ENCODE measurements around the gene C12orf76. TPM values are rescaled to one million over a fixed set of nuclear protein-coding genes. Genes with fewer than 3 reads are reported as not detected.
A peak's percentile ranks its signal among the peaks of the same experiment; 100 is the strongest.

The C12orf76 gene
- total RNA-seq, 3 donors from 2014 or later, result 16.0 to 19.3 (median 18.1) TPM

DNA sequence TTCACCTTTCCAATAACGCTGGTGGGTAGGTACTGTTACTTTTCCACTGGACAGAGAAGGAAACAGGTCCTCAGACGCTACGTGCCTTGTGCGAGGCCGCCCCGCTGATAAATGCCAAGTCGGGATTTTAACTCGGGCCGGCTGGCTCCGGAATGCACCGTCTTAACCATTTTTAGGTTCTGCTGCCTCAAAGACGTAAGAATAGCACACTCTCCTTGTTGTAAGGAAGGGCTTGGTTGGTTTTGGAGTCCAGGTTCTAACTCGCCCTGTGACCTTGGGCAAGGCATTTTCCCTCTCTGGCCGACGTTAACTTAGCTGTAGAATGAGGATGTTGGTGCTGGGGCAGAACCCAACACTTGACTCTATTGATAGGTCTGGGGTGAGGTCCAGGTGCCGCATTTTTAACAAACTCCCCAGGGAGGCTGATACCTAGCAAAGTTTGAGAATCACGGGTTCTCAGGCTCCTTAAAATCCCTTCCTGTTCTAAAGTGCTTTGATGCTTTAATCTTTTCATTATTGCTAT lies 48.3 kb downstream of the C12orf76 start:
- TF ChIP-seq, protein P1, sequence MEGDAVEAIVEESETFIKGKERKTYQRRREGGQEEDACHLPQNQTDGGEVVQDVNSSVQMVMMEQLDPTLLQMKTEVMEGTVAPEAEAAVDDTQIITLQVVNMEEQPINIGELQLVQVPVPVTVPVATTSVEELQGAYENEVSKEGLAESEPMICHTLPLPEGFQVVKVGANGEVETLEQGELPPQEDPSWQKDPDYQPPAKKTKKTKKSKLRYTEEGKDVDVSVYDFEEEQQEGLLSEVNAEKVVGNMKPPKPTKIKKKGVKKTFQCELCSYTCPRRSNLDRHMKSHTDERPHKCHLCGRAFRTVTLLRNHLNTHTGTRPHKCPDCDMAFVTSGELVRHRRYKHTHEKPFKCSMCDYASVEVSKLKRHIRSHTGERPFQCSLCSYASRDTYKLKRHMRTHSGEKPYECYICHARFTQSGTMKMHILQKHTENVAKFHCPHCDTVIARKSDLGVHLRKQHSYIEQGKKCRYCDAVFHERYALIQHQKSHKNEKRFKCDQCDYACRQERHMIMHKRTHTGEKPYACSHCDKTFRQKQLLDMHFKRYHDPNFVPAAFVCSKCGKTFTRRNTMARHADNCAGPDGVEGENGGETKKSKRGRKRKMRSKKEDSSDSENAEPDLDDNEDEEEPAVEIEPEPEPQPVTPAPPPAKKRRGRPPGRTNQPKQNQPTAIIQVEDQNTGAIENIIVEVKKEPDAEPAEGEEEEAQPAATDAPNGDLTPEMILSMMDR (IDR thresholded peaks at IDR 0.05), result no peak
- TF ChIP-seq POLR2A (IDR thresholded peaks at IDR 0.05) (no peak), POLR2AphosphoS5 (IDR thresholded peaks at IDR 0.05) (no peak)
- Histone ChIP-seq H3K9me3 (no peaks in the 10 kb centered on the region), H3K27ac (peak overlapping the region; percentile 86 to 91), H3K4me3 (peak overlapping the region; percentile 96 to 99 (median 99)), H3K27me3 (no peaks in the 10 kb centered on the region), H3K4me1 (peaks cover 0 to 14% of the 10 kb centered on the region in 2 donors), H3K36me3 (no peaks in the 10 kb centered on the region)
- intact Hi-C loops (cut with DNase I; ENCODE audit: low total_unique reads), result no loop called here
- DNase-seq (ENCODE audit: low spot score in 2 of 2), result no peak

DNA sequence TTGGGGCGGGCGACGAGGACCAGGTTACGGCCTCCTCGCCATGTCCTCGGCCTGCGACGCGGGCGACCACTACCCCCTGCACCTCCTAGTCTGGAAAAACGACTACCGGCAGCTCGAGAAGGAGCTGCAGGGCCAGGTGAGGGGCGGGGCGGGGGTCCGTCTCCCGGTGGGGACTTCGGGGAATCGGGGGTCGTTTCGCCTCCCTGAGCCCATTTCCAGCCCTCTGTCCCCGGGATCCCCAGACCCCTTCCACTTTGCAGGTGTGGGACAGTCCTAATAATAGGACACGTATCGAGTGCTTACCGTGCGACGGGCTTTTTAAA lies 48.7 kb downstream of the C12orf76 start:
- DNase-seq (ENCODE audit: low spot score in 2 of 2), result no peak
- H3K27ac ChIP-seq, result peak overlapping the region; percentile 86 to 91

GRCh38 chr12:109998904-109999648 lies 49.2 kb downstream of the C12orf76 start, which contains the start of gene ANKRD13A:
Gene ANKRD13A (plus strand): TSS chr12:109999430. CDS start chr12:109999689, 259 bp downstream.
- Histone ChIP-seq H3K27me3 (no peaks in the 10 kb centered on the region), H3K4me3 (peak within 1 kb of the TSS; percentile 96 to 99 (median 99)), H3K27ac (peak within 1 kb of the TSS; percentile 86 to 91), H3K9me3 (no peaks in the 10 kb centered on the region), H3K4me1 (peaks cover 0 to 15% of the 10 kb centered on the region in 2 donors), H3K36me3 (no peaks in the 10 kb centered on the region)
- intact Hi-C loops (cut with DNase I; ENCODE audit: low total_unique reads), result no loop called here
- peak; percentile 87 to 90 for DNase-seq (ENCODE audit: low spot score in 2 of 2)
- TF ChIP-seq POLR2A (IDR thresholded peaks at IDR 0.05) (no peak), POLR2AphosphoS5 (IDR thresholded peaks at IDR 0.05) (peak; percentile 67 to 93 (median 87))
- TF ChIP-seq, protein P1 (IDR thresholded peaks at IDR 0.05), result peak in 1 of 3 donors; percentile 21

More for the DNA sequence above, 48.7 kb downstream of the C12orf76 start:
- Histone ChIP-seq H3K4me3 (peak overlapping the region; percentile 96 to 99 (median 99)), H3K27me3 (no peaks in the 10 kb centered on the region), H3K9me3 (no peaks in the 10 kb centered on the region), H3K4me1 (peaks cover 0 to 15% of the 10 kb centered on the region in 2 donors), H3K36me3 (no peaks in the 10 kb centered on the region)
- TF ChIP-seq, protein P1 (IDR thresholded peaks at IDR 0.05), result no peak
- TF ChIP-seq POLR2AphosphoS5 (IDR thresholded peaks at IDR 0.05) (no peak), POLR2A (IDR thresholded peaks at IDR 0.05) (no peak)
- intact Hi-C loops (cut with DNase I; ENCODE audit: low total_unique reads), result no loop called here

DNA sequence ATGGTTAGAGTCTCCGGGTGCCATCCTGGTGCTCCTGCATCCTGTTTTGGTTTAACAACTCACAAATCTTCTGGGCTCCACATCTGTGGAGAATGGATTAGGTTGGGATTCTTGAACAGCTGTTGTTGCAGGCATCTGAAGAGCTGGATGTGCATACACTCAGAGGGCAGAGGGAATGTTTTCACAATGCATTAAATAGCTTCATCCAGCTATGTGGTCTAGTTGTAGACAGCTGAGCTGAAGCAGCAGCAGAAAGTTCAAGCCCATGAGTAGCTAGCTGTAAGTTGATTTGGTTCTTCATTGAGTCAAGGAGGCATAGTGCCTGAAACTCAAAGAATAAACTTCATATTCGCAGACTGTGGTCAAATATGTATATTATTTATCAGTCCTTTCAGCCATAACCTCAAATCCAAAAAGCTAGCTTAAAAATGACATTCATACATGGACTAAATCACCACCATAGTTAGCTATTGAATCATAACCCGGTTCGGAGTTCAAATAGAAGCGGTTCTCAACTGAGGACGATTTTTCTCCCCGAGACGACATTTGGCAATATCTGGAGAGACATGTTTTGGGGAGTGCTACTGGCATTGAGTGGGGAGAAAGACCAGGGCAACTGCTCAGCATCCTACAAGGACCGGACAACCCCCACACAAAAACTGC lies 50.0 kb downstream of the C12orf76 start:
- H3K36me3 ChIP-seq, result no peaks in the 10 kb centered on the region
- no peak for TF ChIP-seq POLR2AphosphoS5 (IDR thresholded peaks at IDR 0.05)
- TF ChIP-seq, protein P1 (IDR thresholded peaks at IDR 0.05), result no peak
- no peak for TF ChIP-seq POLR2A (IDR thresholded peaks at IDR 0.05)
- intact Hi-C loops (cut with DNase I; ENCODE audit: low total_unique reads), result no loop called here
- H3K27me3 ChIP-seq, result no peaks in the 10 kb centered on the region
- peak overlapping the region; percentile 96 to 99 (median 99) for H3K4me3 ChIP-seq
- peaks cover 0 to 14% of the 10 kb centered on the region in 2 donors for H3K4me1 ChIP-seq
- H3K9me3 ChIP-seq, result no peaks in the 10 kb centered on the region
- peak overlapping the region; percentile 86 to 91 for H3K27ac ChIP-seq
- DNase-seq (ENCODE audit: low spot score in 2 of 2), result no peak

- H3K27me3 ChIP-seq, result no peaks in the 10 kb centered on the region
- H3K36me3 ChIP-seq, result no peaks in the 10 kb centered on the region
- DNase-seq (ENCODE audit: low spot score in 2 of 2), result no peak
- no peaks in the 10 kb centered on the region for H3K9me3 ChIP-seq
- no peak overlapping the region for H3K4me3 ChIP-seq
- peaks cover 0 to 4% of the 10 kb centered on the region in 2 donors for H3K4me1 ChIP-seq
- intact Hi-C loops (cut with DNase I; ENCODE audit: low total_unique reads), result no loop called here
- H3K27ac ChIP-seq, result no peak overlapping the region
- no peak for TF ChIP-seq POLR2AphosphoS5 (IDR thresholded peaks at IDR 0.05)
- TF ChIP-seq, protein P1 (IDR thresholded peaks at IDR 0.05), result no peak
- no peak for TF ChIP-seq POLR2A (IDR thresholded peaks at IDR 0.05)
Measured at GRCh38 chr12:109997393-109997792, 50.9 kb downstream of the C12orf76 start.

All from breast epithelium (tissue), 4 donors.